B cell (primary cell): Measurements from ENCODE around the gene ATP11A.

Experiments
- CTCF ChIP-seq: fragments of 200-600 bp; IDR thresholded peaks from one replicate; pipeline ENCODE4 v1.8.0; 2022; ENCODE audit warnings: antibody characterized with exemption, mild to moderate bottlenecking
- EZH2 ChIP-seq: IDR thresholded peaks from 2 replicates; pipeline ENCODE4 v1.6.1; 2012; ENCODE audit warnings: borderline replicate concordance, low read depth, mild to moderate bottlenecking, moderate library complexity, low read length; ENCODE audit not compliant: insufficient read depth, poor library complexity, severe bottlenecking

GRCh38 chr13:112771877-112772538, 82.2 kb downstream of the ATP11A start:
- TF ChIP-seq CTCF = no peak
- no peak for TF ChIP-seq EZH2
